Measurements from ENCODE around the gene PLA2G4C. TPM values are rescaled to one million over a fixed set of nuclear protein-coding genes. Genes with fewer than 3 reads are reported as not detected.

PLA2G4C gene
- total RNA-seq = 1 to 10 TPM; 1.4 to 7.6 (median 4.5) TPM

DNA sequence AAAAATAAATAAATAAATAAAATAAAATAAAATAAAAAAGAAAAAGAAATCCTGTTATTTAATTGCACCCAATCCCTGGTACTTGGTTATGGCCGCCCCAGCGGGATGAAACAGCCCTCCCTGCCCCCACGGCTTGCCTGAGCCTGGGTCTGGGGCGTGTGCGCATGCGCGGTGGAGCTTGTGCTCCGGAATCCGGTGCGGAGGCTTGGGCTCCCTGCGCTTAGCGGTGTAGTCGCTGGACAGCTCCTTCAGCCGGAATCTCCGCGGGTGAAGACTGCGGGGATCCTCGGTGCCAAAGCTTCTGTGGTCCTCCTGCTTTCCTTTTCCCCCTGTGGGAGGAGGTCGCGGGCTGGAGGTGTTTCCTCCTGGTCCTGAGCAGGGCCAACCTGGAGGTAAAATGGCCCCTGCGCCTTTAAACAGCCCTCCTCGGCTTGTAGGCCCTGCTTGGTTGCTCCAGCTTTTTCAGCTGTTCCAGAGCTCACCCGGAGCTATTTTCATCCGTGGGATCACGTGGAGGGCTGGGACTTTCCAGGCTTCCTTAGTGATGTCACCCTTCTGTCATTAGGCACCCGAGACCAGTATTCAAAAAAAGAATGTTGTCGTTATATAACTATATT, at the start of gene PLA2G4C:
TSS of gene PLA2G4C (minus strand) at position 468 of the 617 bp plus-strand sequence. CDS start 4,288 bp downstream, outside the sequence.
- peak within 1 kb of the TSS; percentile 28 for H3K4me3 ChIP-seq (ENCODE audit: low read depth, poor library complexity, severe bottlenecking)
- WGBS, 2 donors = 0 to 4% methylated on average over 25 to 27 of the region's 27 CpGs
- TF ChIP-seq, protein P1, sequence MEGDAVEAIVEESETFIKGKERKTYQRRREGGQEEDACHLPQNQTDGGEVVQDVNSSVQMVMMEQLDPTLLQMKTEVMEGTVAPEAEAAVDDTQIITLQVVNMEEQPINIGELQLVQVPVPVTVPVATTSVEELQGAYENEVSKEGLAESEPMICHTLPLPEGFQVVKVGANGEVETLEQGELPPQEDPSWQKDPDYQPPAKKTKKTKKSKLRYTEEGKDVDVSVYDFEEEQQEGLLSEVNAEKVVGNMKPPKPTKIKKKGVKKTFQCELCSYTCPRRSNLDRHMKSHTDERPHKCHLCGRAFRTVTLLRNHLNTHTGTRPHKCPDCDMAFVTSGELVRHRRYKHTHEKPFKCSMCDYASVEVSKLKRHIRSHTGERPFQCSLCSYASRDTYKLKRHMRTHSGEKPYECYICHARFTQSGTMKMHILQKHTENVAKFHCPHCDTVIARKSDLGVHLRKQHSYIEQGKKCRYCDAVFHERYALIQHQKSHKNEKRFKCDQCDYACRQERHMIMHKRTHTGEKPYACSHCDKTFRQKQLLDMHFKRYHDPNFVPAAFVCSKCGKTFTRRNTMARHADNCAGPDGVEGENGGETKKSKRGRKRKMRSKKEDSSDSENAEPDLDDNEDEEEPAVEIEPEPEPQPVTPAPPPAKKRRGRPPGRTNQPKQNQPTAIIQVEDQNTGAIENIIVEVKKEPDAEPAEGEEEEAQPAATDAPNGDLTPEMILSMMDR (IDR thresholded peaks at IDR 0.05) = no peak
- TF ChIP-seq POLR2A (IDR thresholded peaks at IDR 0.05) = no peak
- intact Hi-C loops (cut with DNase I; ENCODE audit: low total_unique reads) = no loop called here
- peak; percentile 80 to 97 for DNase-seq (ENCODE audit: low spot score in 2 of 2)

DNA sequence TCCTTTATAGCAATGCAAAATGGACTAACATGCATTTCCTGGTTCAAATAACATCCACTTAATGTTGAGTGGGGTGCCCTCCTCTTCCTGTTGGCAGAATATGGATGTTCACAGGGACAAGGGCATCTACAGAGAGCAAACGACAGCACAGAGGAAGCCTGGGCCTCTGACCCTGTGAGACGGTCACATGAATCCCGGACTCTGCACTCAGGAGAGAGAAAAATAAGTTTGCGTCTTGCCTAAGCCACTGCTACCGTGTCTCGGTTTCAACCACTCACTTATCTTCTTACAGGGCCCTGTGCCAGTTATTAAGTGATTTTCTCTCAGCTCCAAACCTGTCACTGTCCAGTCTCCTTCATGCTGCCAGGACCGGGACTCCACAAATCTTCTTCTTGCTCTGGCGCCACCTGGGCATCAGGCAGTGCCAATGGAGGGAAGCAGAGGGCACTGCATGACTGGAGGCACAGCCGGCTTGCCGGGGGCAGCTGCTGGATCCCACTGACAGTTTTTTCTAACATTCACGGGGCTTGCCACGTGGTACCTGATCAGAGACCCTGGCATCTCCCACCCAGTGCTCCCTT, 47.7 kb upstream of the PLA2G4C start:
- H3K4me3 ChIP-seq (ENCODE audit: low read depth, poor library complexity, severe bottlenecking) = no peak overlapping the region
- intact Hi-C loops (cut with DNase I; ENCODE audit: low total_unique reads) = no loop called here
- TF ChIP-seq POLR2A (IDR thresholded peaks at IDR 0.05) = no peak
- TF ChIP-seq, protein P1 (IDR thresholded peaks at IDR 0.05) = no peak
- WGBS, 2 donors = 87% methylated on average over 12 of the region's 12 CpGs
- no peak for DNase-seq (ENCODE audit: low spot score in 2 of 2)

- intact Hi-C loops (cut with DNase I; ENCODE audit: low total_unique reads) = loop anchor here (5.0 kb wide), 1 partner anchor 47 kb away; no protein-coding TSS in a partner anchor
- TF ChIP-seq, protein P1 (IDR thresholded peaks at IDR 0.05) = no peak
- TF ChIP-seq POLR2A (IDR thresholded peaks at IDR 0.05) = no peak
- 49 to 60% methylated on average over 9 of the region's 9 CpGs for WGBS, 2 donors
- H3K4me3 ChIP-seq (ENCODE audit: low read depth, poor library complexity, severe bottlenecking) = no peak overlapping the region
- DNase-seq (ENCODE audit: low spot score in 2 of 2) = no peak
Observed at GRCh38 chr19:48154003-48154402, 43.4 kb upstream of the PLA2G4C start.

DNA sequence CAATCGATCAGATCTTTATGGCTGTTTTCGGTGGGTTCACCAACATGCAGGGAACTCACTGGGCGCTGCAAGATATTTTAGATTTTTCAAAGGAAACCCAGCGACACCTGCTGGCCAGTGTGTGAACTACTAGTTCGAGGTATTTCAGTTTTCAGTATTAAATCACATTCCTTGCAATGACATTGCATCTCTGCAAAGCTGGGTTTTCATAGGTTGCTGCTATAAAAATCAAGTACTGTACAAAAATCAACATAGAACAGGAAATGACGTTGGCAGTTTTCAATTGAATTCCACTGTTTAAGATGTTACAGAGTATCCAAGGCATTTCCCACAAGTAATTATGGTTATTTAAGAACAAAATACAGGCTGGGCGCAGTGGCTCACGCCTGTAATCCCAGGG, 41.9 kb upstream of the PLA2G4C start:
- no peak overlapping the region for H3K4me3 ChIP-seq (ENCODE audit: low read depth, poor library complexity, severe bottlenecking)
- intact Hi-C loops (cut with DNase I; ENCODE audit: low total_unique reads) = loop anchor here (5.0 kb wide), 1 partner anchor 45 kb away; no protein-coding TSS in a partner anchor
- TF ChIP-seq, protein P1 (IDR thresholded peaks at IDR 0.05) = peak in 1 of 3 donors; percentile 73
- TF ChIP-seq POLR2A (IDR thresholded peaks at IDR 0.05) = no peak
- peak; percentile 56 to 90 for DNase-seq (ENCODE audit: low spot score in 2 of 2)
- WGBS, 2 donors = 27 to 34% methylated on average over 8 of the region's 8 CpGs

DNA sequence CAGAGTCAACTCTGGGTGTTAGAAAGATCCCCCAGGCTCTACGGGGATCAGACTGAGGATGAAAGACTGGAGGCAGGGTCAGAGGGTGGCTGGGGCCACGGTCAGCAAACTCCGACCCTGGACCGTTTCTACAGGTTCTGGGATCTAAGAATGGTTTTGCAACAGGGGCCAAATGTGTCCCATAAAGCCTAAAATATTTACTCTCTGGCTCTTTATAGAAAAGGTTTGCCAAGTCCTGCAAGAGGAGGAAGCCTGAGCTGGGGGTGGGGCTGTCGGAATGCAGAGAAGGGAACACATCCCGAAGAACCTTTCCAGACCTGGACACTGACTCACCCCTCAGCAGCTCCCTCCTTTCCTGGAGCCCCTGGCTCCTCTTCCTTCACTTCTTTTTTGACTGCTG, 38.8 kb upstream of the PLA2G4C start:
- TF ChIP-seq, protein P1 (IDR thresholded peaks at IDR 0.05) = no peak
- TF ChIP-seq POLR2A (IDR thresholded peaks at IDR 0.05) = no peak
- intact Hi-C loops (cut with DNase I; ENCODE audit: low total_unique reads) = no loop called here
- WGBS, 2 donors = 83 to 92% methylated on average over 6 of the region's 6 CpGs
- no peak for DNase-seq (ENCODE audit: low spot score in 2 of 2)
- no peak overlapping the region for H3K4me3 ChIP-seq (ENCODE audit: low read depth, poor library complexity, severe bottlenecking)
